ENCODE measurements around the gene GCDH. TPM values are rescaled to one million over a fixed set of nuclear protein-coding genes. Genes with fewer than 3 reads are reported as not detected.

The GCDH gene
- total and polyA plus RNA-seq, 2 of the 8 experiments (the other 6 are each of a cell fraction or from before 2014, with no cell fraction given), result 67.3 to 89.4 TPM

DNA sequence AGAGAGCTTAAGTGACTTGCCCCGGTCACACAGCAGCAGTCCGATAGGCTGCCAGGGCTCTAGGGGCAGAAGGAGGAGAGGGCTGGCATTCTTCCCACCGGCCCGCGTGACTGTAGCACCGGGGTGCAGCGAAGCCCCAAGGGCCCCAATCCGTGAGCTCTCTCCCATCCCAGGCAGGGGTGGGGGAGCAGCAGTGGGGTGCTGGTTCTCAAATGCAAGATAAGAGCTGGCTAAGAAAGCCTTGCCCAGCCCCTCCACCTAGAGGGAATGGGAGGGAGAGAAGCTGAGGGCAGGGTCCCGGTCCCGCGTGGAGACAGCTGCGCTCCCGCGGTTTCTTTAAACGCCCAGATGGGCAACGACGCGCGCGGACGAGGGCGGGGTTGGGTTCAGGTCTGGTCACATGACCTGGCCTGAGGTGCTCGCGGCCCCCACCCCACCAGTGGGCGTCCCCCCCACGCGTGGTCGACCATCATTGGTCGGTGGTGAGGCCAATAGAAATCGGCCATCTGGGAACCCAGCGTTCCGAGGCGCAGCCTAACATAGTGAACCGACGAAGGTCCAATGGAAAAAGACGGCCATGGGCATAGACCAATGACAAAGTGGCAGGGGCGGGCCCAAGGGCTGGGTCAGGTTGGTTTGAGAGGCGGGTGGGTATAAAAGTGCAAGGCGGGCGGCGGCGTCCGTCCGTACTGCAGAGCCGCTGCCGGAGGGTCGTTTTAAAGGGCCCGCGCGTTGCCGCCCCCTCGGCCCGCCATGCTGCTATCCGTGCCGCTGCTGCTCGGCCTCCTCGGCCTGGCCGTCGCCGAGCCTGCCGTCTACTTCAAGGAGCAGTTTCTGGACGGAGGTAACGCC lies 47.2 kb downstream of the GCDH start, which contains the start of gene CALR (continued):
- TF ChIP-seq, protein P1, sequence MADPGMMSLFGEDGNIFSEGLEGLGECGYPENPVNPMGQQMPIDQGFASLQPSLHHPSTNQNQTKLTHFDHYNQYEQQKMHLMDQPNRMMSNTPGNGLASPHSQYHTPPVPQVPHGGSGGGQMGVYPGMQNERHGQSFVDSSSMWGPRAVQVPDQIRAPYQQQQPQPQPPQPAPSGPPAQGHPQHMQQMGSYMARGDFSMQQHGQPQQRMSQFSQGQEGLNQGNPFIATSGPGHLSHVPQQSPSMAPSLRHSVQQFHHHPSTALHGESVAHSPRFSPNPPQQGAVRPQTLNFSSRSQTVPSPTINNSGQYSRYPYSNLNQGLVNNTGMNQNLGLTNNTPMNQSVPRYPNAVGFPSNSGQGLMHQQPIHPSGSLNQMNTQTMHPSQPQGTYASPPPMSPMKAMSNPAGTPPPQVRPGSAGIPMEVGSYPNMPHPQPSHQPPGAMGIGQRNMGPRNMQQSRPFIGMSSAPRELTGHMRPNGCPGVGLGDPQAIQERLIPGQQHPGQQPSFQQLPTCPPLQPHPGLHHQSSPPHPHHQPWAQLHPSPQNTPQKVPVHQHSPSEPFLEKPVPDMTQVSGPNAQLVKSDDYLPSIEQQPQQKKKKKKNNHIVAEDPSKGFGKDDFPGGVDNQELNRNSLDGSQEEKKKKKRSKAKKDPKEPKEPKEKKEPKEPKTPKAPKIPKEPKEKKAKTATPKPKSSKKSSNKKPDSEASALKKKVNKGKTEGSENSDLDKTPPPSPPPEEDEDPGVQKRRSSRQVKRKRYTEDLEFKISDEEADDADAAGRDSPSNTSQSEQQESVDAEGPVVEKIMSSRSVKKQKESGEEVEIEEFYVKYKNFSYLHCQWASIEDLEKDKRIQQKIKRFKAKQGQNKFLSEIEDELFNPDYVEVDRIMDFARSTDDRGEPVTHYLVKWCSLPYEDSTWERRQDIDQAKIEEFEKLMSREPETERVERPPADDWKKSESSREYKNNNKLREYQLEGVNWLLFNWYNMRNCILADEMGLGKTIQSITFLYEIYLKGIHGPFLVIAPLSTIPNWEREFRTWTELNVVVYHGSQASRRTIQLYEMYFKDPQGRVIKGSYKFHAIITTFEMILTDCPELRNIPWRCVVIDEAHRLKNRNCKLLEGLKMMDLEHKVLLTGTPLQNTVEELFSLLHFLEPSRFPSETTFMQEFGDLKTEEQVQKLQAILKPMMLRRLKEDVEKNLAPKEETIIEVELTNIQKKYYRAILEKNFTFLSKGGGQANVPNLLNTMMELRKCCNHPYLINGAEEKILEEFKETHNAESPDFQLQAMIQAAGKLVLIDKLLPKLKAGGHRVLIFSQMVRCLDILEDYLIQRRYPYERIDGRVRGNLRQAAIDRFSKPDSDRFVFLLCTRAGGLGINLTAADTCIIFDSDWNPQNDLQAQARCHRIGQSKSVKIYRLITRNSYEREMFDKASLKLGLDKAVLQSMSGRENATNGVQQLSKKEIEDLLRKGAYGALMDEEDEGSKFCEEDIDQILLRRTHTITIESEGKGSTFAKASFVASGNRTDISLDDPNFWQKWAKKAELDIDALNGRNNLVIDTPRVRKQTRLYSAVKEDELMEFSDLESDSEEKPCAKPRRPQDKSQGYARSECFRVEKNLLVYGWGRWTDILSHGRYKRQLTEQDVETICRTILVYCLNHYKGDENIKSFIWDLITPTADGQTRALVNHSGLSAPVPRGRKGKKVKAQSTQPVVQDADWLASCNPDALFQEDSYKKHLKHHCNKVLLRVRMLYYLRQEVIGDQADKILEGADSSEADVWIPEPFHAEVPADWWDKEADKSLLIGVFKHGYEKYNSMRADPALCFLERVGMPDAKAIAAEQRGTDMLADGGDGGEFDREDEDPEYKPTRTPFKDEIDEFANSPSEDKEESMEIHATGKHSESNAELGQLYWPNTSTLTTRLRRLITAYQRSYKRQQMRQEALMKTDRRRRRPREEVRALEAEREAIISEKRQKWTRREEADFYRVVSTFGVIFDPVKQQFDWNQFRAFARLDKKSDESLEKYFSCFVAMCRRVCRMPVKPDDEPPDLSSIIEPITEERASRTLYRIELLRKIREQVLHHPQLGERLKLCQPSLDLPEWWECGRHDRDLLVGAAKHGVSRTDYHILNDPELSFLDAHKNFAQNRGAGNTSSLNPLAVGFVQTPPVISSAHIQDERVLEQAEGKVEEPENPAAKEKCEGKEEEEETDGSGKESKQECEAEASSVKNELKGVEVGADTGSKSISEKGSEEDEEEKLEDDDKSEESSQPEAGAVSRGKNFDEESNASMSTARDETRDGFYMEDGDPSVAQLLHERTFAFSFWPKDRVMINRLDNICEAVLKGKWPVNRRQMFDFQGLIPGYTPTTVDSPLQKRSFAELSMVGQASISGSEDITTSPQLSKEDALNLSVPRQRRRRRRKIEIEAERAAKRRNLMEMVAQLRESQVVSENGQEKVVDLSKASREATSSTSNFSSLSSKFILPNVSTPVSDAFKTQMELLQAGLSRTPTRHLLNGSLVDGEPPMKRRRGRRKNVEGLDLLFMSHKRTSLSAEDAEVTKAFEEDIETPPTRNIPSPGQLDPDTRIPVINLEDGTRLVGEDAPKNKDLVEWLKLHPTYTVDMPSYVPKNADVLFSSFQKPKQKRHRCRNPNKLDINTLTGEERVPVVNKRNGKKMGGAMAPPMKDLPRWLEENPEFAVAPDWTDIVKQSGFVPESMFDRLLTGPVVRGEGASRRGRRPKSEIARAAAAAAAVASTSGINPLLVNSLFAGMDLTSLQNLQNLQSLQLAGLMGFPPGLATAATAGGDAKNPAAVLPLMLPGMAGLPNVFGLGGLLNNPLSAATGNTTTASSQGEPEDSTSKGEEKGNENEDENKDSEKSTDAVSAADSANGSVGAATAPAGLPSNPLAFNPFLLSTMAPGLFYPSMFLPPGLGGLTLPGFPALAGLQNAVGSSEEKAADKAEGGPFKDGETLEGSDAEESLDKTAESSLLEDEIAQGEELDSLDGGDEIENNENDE (IDR thresholded peaks at IDR 0.05; ENCODE audit: insufficient replicate concordance, low read length), result no peak
- TF ChIP-seq SRF (IDR thresholded peaks at IDR 0.05; ENCODE audit: low read depth, low read length) (no peak), CHD2 (IDR thresholded peaks at IDR 0.05; ENCODE audit: low read length) (peak; percentile 93), KDM4A (IDR thresholded peaks at IDR 0.05; ENCODE audit: low read depth, low read length, severe bottlenecking) (no peak), JUN (IDR thresholded peaks at IDR 0.05; ENCODE audit: low read depth, low read length) (no peak), NANOG (IDR thresholded peaks at IDR 0.05; ENCODE audit: insufficient read depth, low read depth, low read length, poor library complexity, severe bottlenecking) (no peak), BACH1 (IDR thresholded peaks at IDR 0.05; ENCODE audit: low read length) (peak; percentile 99)
- TF ChIP-seq, protein P2, sequence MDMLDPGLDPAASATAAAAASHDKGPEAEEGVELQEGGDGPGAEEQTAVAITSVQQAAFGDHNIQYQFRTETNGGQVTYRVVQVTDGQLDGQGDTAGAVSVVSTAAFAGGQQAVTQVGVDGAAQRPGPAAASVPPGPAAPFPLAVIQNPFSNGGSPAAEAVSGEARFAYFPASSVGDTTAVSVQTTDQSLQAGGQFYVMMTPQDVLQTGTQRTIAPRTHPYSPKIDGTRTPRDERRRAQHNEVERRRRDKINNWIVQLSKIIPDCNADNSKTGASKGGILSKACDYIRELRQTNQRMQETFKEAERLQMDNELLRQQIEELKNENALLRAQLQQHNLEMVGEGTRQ (IDR thresholded peaks at IDR 0.05; ENCODE audit: low read length), result peak; percentile 75
